ENCODE results near the gene ASAP3.
"Not testable (repeated sequence)": the region's sequence is repeated elsewhere in the genome, so short reads cannot be mapped to it uniquely, and the experiment has no call there.

Gene ASAP3

DNA sequence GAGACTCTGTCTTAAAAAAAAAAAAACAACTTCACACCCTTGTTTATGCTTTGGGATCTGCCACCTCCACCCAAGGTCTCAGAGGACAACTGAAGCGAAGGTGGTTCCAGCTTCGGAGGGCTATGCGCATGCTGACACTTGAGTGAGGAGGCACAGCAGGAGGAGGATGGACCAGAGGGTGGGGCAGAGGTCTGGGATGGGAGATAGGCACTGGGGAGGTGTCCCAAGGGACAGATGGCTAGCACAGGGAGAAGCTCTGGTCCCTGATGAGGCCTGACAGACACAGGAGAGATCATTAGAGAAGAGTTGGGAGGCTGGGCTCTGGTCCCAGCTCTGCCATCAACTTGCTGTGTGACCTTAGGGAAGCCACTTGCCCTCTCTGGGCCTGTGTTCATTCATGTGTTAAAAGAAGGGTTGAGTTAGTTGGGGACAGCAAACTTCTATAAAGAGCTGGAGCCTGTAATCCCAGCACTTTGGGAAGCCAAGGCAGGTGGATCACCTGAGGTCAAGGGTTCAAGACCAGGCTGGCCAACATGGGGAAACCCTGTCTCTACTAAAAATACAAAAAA is 30.2 kb upstream of the ASAP3 start:
- no peak for DNase-seq
- ATAC-seq: no peak

DNA sequence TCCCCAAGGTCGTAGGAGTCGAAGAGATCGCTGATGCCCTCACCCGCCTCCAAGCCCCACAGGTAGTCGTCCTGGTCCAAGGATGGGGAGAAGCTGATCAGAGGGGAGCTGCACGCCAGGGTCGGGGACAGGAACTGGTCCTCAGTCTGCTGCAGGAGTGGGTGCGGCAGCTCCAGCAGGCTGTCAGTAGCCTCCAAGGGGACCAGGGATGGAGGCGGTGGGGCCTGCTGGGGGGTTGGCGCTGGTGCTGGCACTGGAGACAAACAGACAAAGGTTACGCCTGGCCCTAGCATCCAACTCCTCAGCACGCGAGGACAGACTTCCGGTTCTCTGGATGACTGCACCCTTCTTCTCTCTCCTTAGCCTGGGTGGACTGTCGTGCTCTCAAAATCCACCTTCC is 25.9 kb upstream of the ASAP3 start:
- DNase-seq (no peak), ATAC-seq (no peak)

DNA sequence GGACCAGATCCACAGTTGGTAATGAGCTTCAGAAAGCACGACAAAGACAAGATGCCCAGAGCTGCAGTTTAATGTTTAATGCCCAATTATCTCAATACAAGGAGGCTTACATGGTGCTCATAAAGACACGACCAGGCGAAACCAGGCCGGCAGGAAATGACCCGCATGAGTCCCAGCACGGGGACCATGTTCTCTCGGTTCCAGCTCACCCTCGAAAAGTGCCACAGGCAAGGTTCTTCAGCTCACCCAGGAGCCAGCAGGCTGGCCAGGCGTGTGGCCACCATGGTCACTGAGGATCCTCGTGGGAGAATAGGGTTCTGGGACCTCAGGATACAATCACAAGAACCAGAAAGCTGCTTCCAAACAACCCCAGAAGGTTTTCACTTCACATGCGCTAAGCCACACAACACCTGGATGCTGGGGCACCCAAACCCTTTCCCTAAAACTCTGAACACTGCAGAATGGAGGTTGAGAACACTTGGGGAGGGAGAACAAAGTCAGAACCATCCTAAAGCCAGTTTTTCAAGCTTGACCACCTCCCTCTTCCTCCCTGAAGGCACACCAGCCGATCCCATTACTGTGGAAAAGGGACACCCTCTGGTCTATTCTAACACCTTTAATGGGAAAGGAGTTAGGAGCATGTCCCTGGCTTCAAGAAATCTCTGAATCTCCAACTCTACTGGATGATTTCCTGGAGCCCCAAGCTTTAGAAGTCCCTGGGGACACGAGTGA is 22.6 kb upstream of the ASAP3 start:
- ATAC-seq (no peak), DNase-seq (no peak)

DNA sequence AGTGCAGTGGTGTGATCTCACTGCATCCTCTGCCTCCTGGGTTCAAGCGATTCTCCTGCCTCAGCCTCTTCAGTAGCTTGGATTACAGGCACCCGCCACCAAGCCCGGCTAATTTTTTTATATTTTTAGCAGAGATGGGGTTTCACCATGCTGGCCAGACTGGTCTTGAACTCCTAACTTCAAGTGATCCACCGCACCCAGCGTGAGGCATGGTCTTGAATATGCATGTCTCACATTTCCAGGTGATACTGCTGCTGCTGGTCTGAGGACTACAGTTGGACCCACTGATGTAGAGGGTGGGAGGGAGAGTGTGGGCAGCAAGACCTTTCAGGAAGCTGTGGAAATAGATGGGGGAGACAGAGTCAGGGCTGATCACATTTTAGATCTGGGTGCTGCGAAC is 21.9 kb upstream of the ASAP3 start:
- ATAC-seq: no peak
- DNase-seq: no peak

DNA sequence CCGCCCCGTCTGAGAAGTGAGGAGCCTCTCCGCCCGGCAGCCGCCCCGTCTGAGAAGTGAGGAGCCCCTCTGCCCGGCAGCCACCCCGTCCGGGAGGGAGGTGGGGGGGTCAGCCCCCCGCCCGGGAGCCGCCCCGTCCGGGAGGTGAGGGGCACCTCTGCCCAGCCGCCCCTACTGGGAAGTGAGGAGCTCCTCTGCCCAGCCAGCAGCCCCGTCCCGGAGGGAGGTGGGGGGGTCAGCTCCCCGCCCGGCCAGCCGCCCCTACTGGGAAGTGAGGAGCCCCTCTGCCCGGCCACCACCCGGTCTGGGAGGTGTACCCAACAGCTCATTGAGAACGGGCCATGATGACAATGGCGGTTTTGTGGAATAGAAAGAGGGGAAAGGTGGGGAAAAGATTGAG is 20.2 kb upstream of the ASAP3 start:
- not testable (repeated sequence) for ATAC-seq, DNase-seq

DNA sequence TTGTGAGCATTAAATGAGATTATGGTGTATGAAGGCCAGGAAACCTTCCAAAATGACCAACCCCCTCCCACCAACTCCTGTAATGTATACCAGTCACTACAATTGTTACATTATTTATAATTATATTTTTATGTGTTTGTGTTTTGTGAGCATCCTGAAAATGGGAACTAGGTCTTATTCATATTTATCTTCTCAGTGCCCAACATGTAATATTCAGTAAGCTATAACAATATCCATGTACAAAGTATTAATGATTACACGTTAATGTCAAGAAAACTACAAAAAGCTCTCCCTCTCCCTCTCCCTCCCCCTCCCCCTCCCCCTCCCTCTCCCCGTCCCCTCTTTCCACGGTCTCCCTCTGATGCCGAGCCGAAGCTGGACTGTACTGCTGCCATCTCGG is 19.0 kb upstream of the ASAP3 start:
- DNase-seq (no peak), ATAC-seq (no peak)

DNA sequence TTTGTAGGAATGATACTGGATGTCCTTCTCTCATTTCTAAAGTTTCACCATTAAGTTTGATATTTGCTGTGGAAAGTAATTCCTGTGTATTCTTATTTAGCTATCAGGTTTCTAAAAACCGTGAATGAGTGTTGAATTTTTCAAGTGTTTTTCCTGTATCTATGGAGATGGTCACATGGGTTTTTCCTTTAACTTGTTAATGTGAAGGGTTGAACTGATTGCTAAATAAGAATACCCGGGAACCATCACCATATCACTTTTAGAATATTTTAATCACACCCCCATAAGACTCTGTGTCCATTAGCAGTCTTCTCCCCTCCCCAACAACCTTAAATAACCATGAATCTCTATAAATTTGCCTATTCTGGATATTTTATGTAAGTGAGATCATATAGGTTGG is 16.5 kb upstream of the ASAP3 start:
- no peak for DNase-seq
- ATAC-seq: no peak

DNA sequence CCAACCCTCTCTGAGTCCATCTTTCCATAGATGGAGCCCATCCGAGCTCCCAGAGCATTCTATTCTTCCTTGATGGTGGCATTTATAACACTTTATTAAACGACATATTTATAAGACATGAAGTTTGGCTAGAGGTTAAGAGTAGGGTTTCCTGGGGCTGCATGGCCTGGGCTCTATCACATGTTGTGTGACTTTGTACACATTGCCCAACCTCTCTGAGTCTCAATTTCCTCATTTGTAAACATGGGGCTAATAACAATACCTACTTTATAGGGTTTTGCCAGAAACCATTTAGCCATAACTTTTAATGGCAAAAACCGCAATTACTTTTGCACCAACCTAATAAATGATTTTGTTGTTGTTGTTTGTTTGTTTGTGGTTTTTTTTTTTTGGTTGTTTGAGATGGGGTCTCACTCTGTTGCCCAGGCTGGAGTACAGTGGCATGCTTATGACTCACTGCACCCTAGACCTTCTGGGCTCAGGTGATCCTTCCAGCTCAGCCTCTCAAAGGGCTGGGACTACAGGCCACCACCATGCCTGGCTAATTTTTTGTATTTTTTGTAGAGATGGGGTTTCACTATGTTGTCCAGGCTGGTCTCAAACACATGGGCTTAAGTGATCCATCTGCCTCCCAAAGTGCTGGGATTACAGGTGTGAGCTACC is 13.9 kb upstream of the ASAP3 start:
- ATAC-seq: no peak
- no peak for DNase-seq

DNA sequence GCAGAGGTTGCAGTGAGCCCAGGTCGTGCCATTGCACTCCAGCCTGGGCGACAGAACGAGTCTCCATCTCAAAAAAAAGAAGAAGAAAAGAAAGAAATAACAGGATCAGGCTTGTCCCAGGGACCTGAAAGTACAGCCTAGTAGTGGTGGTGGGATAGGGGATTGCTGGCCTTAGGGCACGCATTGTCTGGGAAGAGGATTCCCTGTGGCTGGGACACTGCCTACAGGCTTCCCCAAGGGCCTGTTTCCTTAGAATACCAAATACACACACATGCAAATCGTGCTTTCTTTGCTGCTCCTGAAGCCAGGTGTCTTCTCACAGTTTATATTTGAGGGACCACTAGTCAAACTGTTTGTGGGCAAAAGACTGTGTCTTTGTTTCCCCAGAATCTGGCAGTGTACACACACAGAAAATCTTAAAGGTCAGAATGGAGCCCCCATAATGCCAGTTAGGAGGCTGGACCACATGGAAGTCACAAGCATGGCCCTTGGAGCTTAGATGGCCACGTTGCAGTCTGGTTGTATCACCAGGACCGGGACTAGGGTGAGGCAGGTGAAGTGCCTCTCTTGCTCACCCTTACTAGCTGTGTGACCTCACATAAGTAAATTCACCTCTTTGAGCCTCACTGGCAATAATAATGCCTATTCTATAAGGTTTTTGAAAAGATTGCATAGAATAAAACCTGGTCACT is 12.7 kb upstream of the ASAP3 start:
- ATAC-seq: no peak
- no peak for DNase-seq

DNA sequence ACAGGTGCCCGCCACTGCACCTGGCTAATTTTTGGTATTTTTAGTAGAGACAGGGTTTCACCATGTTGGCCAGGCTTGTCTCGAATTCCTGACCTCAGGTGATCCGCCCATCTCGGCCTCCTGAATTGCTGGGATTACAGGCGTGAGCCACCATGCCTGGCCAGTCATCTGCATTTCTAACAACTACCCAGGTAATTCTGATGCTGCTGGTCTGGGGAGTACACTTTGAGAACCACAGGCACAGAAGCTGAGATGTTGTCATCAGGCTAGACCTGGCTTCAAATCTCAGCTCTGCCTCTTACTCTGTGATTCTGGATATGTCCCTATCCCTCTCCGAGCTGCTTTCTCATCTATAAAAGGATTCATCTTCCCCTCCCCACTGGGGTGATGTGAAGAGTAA is 10.9 kb upstream of the ASAP3 start:
- not testable (repeated sequence) for ATAC-seq

DNA sequence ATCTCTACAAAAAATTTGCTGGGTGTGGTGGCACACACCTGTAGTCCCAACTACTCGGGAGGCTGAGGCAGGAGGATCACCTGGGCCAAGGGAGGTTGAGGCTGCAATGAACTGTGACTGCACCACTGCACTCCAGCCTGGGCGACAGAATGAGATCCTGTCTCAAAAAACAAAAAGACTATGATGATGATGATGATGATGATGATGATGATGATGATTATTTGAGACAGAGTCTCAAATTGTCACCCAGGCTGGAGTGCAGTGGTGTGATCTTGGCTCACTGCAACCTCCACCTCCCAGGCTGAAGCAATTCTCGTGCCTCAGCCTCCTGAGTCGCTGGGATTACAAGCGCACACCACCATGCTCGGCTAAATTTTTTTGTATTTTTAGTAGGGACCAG is 8.8 kb upstream of the ASAP3 start:
- DNase-seq, ATAC-seq: not testable (repeated sequence)

More for the DNA sequence above, 10.9 kb upstream of the ASAP3 start:
- DNase-seq: not testable (repeated sequence)

DNA sequence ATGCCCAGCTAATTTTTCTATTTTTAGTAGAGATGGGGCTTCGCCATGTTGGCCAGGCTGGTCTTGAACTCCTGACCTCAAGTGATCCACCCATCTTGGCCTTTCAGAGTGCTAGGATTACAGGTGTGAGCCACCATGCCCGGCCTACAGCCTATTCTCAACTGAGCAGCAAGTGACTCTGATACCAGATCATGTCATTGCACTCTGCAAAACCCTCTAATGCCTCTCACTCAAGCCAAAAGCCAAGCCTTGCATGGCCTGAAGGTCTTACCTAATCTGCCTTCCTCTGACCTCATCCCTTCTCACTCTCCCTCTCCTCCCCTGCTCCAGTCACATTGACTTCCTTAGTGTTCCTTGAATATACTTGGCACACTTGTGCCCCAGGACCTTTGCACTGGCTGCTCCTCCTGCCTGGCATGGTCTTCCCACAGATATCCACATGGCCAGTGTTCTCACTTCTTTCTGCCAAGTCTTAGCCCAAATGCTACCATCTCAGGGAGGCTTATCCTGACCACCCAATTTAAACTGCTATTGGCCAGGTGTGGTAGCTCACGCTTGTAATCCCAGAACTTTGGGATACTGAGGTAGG is 8.2 kb upstream of the ASAP3 start:
- ATAC-seq (no peak), DNase-seq (no peak)

DNA sequence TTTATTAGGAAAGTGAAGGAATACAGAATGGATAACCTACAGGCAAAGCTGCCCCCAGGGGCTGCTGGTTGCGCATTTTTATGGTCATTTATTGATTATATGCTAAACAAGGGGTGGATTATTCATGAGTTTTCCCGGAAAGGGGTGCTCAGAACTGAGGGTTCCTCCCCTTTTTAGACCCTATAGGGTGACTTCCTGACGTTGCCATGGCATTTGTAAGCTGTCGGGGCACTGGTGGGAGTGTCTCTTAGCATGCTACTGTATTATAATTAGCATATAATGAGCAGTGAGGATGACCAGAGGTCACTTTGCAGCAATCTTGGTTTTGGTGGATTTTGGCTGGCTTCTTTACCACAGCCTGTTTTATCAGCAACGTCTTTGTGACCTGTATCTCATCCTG is 5.9 kb upstream of the ASAP3 start:
- ATAC-seq (no peak), DNase-seq (no peak)

DNA sequence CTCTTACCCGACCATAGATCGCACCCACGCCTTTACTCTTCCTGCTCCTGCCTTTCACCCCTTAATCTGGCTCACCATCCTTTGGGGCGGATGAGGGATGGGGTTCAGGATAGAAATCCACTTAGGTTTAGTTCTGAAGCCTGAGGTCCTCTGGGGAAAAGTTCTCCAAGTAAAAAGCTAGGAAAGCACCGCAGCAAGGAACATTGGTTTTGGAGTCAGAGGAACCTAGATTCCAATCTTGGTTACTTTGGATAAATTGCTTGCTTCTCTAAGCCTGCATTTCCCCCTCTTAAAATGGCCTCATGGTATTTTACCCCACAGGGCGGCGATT is 988 bp upstream of the ASAP3 start:
- ATAC-seq: no peak
- DNase-seq: no peak

DNA sequence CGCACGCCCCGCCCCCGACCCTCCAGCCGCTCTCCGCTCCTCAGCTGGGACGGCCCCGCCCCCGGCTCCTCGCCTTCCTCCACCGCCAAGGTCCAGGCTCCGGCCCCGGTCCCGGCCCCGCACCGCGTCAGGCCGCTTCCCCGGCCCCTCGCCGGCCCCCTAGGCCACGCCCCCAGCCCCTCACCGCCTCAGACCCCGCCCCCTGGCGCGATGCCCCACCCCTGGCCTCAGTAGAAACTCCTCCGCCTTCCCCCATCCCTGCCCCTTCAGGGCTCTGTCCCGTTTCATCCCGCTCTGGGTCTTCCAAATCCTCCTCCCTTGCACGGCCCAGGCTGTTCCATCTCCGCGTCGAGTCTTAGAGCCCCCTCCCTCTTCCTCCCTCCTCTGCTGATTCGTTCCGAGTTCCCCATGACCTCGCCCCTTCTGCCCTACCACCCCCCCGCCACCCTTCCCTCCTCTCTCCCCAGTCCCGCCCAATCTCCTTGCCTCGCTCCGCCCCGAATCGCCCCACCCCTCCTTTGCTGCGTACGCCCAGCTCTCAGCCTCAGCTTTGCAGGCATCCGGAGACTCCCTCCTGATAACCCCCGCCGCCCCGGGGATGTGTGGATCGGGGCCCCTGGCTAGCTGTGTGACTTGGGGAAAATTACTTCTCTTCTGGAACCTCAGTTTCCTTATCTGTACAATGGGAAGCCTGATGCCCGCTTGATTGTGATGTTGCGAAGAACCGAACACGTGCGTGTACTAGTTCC is 448 bp upstream of the ASAP3 start:
- DNase-seq (peak; percentile 89), ATAC-seq (peak; percentile 93)

DNA sequence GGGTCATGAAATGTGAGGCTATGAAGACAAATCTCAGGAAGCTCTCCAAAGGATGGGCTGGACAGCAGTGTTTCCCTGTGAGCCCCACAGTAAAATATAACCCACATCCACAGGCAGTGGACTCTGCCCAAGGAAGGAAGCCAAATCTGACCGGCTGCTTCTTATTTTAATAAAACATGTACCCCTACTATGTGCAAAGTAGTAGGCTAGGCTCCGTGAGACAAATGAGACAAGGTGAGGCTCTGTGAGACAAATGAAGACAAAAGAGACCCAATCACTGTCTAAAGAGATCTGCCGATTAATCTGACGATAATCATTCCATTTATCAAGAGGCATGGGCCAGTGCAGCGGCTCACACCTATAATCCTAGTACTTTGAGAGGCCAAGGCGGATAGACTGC is 2.1 kb downstream of the ASAP3 start:
- no peak for DNase-seq
- no peak for ATAC-seq

DNA sequence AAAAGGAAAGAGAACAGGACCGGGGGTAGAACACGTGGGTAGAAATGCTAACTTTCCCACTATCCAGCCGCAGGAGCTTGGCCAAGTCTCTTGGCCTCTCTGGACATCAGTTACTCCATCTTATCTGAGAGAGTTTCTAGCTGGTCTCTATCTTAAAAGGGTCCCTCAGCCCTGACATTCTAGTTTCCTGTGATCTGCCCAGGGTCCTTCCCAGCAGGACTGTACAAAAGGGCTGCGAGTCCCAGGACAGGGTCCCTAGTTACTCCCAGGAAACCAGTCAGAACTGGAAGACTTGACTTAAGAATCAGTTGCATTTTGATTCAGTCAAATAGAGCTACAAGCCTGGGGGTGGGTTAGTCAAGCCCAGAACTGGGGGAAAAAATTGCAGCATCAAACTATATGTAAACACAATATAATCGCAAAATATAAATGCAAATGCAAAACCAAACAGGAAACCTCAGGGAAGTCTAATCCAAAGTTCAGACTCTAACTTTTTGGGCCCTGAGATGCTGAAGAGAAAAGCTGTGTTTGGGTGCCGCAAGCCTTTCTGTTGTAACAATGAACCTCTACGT is 2.9 kb downstream of the ASAP3 start:
- no peak for ATAC-seq
- DNase-seq: no peak

DNA sequence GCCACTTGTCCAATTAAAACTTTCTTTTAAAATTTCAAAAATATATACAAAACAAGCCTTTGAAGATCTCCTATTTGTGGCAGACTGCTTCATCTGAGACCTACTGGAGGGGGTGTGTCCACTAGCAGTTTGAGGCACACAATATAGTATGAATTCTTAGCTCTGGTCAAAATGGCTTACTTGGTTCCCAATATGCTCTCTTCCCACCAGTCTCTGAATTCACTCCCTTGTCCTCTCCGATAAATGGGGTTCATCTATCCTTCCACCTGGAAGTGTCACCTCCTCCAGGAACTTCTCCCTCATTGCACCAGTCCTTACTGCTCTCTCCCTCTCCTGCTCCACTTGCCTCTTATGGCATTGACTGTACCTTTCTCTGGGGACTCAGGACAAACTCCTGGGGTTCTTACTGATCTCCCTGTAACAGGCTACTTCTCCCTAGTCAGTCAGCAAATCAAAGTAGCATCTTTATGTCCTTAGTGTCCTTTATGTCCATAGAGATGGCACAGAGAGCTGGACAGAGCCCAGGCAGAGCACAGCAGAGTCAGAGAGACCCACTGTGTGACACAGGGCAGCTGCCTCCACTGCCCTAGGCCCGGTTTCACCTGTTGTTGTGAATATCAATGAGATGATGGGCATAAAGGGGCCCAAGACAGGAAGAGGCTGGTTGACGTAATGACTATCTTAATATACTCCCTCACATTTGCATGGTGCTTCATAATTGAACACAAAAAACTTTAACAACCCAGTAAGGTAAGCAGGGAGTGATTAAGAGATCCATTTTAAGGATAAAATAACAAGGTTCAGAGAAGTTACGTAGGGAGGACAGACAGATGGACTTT is 3.6 kb downstream of the ASAP3 start:
- DNase-seq (no peak), ATAC-seq (no peak)

DNA sequence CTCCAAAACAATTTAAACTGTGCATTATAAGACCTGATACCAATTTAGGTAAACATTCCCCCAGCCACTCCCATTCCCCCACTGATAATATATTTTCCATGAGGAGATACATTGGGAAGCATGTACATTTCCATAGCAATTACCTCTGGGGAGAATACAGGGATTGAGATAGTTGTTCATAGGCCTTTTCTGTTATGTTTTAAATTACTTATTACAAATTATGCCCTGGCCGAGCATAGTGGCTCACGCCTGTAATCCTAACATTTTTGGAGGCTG is 4.4 kb downstream of the ASAP3 start:
- DNase-seq (no peak), ATAC-seq (no peak)

DNA sequence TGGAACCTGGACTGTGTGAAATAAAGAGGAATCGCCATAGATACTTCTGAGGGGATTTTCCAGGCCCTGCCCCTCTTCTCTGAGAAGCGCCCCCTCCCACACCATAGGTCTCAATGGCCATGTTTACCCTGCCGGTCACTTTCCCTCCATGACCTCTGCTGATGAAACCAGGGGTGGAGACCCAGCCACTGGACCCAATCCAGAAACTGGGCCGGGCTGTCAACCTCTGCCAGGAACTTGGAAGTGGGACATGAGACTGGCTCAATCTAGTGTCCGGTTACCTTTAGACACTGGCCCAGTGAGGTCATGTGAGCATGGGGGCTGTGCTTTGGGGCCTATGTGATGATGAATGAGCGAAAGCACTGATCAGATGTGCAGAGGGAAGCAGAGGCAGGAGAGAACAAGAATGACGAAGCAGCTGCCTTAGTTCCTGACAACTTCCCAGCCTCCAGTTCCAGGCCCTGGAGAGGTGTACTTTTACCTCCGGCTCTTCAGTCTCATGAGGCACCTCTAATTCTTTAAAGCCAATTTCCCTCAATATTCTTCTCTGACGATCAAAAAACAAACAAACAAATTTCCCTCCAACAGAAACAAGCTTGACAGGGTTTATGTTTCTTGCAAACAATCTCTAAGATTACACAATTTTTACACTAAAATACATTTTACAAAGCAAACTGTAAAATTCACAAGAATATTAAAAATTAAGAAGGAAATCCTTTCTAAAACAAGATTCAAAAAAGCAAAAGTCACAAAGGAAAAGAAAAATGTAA is 4.9 kb downstream of the ASAP3 start:
- DNase-seq: no peak
- no peak for ATAC-seq

Data from stimulated activated naive CD8-positive, alpha-beta T cell treated with anti-CD3 and anti-CD28 coated beads, Interleukin-15, Interleukin-2, amounts not matched to agents 100 U/mL and 50 U/mL, for 24 hours (primary cell).